GM10266 (cell line): ENCODE results near the gene KIAA1549.

Experiments
- DNase-seq: peaks from one replicate; pipeline ENCODE4 v3.0.0; 2012; ENCODE audit errors: extremely low spot score
- TF ChIP-seq, protein P1 (sequence below): IDR thresholded peaks from 2 replicates; pipeline ENCODE4 v1.5.1; 2012; ENCODE audit warnings: mild to moderate bottlenecking, low read depth; ENCODE audit not compliant: control insufficient read depth, insufficient read depth; ENCODE audit errors: missing control alignments

KIAA1549 gene

DNA sequence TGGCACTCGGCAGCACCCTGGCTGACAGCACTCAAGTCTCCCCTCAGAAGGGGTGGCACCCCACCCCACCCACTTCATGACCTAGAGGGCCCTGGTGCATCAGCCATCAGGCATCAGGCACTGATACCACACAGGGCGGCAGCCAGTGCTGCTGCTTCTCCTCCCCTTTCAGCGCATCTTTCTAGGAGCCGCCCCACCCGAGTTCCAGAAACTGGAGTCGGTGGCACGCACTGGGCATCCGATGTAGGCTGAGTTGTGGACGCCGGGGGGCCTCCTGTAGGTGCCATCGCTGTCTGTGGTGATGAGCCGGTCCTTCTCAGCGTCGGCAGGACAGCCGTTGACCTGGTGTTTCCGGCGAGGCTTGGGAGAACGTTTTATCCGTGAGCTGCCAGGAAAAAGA, 113.4 kb downstream of the KIAA1549 start:
- no peak for DNase-seq
- TF ChIP-seq, protein P1, sequence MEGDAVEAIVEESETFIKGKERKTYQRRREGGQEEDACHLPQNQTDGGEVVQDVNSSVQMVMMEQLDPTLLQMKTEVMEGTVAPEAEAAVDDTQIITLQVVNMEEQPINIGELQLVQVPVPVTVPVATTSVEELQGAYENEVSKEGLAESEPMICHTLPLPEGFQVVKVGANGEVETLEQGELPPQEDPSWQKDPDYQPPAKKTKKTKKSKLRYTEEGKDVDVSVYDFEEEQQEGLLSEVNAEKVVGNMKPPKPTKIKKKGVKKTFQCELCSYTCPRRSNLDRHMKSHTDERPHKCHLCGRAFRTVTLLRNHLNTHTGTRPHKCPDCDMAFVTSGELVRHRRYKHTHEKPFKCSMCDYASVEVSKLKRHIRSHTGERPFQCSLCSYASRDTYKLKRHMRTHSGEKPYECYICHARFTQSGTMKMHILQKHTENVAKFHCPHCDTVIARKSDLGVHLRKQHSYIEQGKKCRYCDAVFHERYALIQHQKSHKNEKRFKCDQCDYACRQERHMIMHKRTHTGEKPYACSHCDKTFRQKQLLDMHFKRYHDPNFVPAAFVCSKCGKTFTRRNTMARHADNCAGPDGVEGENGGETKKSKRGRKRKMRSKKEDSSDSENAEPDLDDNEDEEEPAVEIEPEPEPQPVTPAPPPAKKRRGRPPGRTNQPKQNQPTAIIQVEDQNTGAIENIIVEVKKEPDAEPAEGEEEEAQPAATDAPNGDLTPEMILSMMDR: no peak

GRCh38 chr7:138866353-138866752, 114.8 kb downstream of the KIAA1549 start:
- TF ChIP-seq, protein P1: no peak
- DNase-seq: no peak

DNA sequence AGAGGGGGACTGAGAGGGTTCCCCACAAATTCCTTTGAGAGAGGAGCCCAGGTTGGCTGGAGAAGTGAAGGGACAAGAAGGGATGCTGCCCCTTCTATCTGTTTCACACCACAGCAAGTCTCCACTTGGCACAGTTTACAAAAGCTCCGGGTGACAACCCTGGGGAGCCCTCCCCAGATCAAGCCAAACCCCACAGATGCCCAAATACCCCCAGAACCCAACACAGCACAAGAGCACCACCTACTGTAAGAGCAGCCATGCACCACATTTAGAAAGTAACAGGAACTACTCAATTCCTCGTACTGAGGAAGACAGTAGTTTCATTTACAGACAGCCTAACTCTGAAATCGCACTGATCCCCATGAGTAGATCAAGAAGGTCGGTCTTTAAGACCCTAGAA, 115.3 kb downstream of the KIAA1549 start:
- TF ChIP-seq, protein P1: peak; percentile 33
- DNase-seq: peak; percentile 70

GRCh38 chr7:138864667-138865066, 116.5 kb downstream of the KIAA1549 start:
- no peak for DNase-seq
- TF ChIP-seq, protein P1: no peak

DNA sequence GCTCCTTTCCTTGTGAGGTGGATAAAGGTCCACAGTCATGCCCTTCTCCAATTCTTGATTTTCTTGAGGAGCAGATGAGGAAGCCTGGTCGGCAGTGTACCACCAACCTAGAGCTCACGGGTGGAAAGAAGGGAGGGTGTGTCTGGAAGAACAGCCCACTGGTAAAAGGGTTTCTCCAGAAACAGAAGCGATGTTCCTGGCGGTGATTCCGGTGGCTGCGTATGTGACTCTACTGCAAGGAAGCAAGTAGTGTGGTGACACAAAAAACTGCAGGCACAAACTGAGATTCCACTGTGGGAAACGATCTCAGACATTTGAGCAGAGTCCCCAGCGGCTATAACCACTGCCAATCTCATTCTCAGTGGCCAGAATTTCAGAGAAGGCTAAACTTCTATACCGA, 117.3 kb downstream of the KIAA1549 start:
- TF ChIP-seq, protein P1: no peak
- no peak for DNase-seq

DNA sequence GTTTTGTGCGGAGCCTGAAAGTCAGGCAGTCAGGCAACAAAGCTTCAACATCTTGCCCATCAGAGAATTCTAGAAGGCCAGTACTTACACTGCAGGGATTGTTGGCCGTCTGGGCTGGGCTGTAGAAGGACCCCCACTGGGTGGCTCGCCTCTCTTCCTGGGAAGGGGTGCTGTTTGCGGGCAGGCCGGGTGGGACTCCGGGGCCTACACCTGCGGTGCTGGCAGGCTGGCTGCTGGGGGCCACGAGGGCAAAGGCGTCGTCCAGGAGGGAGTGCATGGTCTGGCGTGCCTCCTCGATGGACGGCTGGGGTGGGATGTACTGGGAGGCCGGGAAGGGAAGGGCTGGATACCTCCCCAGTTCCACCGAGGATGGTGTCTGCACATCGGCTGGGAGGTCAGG, 120.1 kb downstream of the KIAA1549 start:
- DNase-seq: no peak
- TF ChIP-seq, protein P1: no peak

- no peak for DNase-seq
- TF ChIP-seq, protein P1: no peak
Measured at GRCh38 chr7:138857728-138858127, 123.5 kb downstream of the KIAA1549 start.
